GM21381 (cell line): ENCODE results near the gene FAM217B.
A peak's percentile ranks its signal among the peaks of the same experiment; 100 is the strongest.

Experiments used
- ATAC-seq: cut with Tn5 transposase; IDR thresholded peaks from one replicate; pipeline ENCODE4 v1.9.1; 2021; ENCODE audit warnings: mild to moderate bottlenecking, moderate library complexity; ENCODE audit not compliant: unreplicated experiment

Gene FAM217B

GRCh38 chr20:59940129-59940955 is at the start of gene FAM217B, which contains the start of gene PPP1R3D:
Gene FAM217B (plus strand): TSS chr20:59940389. CDS start chr20:59943944, 3,555 bp downstream.
Gene PPP1R3D (minus strand): TSS chr20:59940305. CDS start chr20:59939931, 374 bp downstream.
- ATAC-seq = peak; percentile 90

DNA sequence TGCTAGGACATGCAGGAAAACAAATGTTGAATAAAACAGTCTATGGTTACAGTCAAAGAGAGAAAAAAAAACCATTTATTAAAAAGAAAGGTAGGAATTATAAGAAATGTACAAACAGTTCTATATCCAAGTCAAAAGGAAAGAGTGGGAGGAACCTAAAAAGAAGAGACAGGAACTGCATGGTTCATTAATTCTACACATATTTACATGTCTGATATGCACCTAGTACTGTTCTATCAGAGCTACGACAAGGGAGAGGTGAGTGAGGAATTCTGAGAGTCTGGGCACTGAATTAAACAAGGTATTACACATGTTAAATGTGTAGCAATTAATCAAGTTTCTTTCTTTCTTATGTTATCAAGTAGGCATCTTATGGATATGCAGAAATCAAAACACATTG is 48.6 kb upstream of the FAM217B start:
- ATAC-seq = no peak

DNA sequence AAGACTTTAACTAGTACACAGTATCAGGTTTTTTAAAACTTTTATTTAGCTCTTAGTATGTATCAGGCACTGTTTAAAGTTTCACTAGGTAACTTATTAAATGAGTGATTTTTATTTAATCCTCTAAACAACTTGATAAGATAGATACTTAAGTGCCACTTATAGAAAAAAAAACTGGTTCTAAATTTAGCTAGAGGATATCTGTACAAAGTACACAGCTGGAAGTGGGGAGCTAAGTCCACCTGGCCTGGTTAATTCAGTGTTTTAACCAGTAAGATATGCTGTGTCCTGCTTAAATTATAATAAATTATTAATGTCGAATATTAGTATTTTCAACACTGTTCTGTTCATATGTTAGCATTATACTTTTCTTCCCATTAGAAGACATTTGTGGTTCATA is 44.3 kb upstream of the FAM217B start:
- ATAC-seq = no peak

- ATAC-seq = no peak
These were observed 37.7 kb upstream of the FAM217B start for GRCh38 chr20:59902470-59902869.

- ATAC-seq = no peak
These were observed 36.6 kb upstream of the FAM217B start for GRCh38 chr20:59903621-59904020.

DNA sequence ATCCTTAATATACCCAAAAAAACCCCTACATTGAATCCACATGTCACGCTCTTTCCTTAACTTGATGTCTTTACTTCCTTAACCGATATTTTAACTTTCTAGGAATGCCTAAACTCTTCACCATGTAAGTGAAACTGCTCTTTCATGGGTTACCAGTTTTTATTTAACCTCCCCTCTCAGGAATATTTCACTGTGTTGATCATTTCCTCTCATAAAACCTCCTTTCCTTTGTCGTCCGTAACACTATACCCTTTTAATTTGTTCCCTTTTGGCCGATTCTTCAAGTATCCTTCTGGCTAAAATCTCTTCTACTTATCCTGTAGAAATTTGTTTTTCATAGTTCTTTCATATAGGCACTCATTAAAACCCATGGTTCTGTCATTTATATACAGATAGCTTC is 31.3 kb upstream of the FAM217B start:
- no peak for ATAC-seq

GRCh38 chr20:59911041-59911440 is 29.1 kb upstream of the FAM217B start:
- ATAC-seq = no peak

DNA sequence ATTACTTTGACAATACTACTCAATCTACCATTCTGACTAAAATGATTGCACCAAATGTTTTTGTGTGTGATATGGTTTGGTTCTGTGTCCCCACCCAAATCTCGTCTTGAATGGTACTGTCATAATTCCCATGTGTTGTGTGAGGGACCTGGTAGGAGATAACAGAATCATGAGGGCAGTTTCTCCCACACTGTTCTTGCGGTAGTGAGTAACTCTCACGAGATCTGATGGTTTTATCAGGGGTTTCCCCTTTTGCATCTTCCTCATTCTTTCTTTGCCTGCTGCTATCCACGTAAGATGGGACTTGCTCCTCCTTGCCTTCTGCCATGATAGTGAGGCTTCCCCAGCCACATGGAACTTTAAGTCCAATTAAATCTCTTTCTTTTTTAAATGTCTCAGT is 27.6 kb upstream of the FAM217B start:
- ATAC-seq = no peak

DNA sequence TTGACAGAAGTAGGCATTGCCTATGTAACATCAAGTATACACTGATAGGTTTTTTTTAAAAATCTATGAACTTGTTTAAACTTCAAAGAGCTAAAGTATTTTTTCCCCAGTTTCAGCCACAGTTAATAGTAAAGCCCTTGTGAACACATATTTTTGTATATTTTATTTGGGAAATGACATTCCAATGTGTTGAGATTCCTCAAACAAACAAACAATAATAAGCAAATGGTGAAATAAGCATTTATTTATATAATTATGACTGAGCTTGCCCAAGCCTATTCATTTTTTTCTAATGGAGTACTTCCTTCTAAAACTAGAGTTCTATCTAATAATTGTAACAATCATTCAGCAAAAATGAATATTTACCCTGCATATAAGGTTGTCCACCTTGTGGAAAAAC is 19.2 kb upstream of the FAM217B start:
- no peak for ATAC-seq

GRCh38 chr20:59923514-59923913 is 16.7 kb upstream of the FAM217B start:
- no peak for ATAC-seq

DNA sequence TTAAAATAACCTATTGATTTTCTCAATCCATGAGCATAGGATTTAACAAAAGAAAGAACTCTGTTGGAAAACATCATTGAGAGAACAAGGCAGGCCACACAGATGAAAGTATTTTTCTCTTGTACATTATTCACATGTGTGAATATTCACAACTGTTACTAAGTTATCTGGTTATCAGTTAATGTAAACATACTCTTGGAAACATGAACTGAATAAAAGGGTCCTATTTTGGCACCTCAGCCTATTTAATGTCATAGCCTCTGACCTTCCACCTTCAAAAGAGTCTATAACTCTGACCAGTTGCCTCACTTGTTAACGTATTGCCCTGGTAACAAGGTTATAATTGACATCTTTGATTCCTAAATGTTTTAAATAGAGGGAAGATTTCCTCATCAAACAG is 14.8 kb upstream of the FAM217B start:
- no peak for ATAC-seq

- no peak for ATAC-seq
These were observed 14.3 kb upstream of the FAM217B start for GRCh38 chr20:59925899-59926298.

GRCh38 chr20:59931511-59932312 is 8.5 kb upstream of the FAM217B start:
- no peak for ATAC-seq

GRCh38 chr20:59932616-59933295 is 7.4 kb upstream of the FAM217B start:
- ATAC-seq = no peak

GRCh38 chr20:59933296-59933848 is 6.8 kb upstream of the FAM217B start, which contains the start of gene SYCP2:
Gene SYCP2 (minus strand): TSS chr20:59933637. CDS start chr20:59922413, 11,224 bp downstream.
- ATAC-seq = peak; percentile 16

DNA sequence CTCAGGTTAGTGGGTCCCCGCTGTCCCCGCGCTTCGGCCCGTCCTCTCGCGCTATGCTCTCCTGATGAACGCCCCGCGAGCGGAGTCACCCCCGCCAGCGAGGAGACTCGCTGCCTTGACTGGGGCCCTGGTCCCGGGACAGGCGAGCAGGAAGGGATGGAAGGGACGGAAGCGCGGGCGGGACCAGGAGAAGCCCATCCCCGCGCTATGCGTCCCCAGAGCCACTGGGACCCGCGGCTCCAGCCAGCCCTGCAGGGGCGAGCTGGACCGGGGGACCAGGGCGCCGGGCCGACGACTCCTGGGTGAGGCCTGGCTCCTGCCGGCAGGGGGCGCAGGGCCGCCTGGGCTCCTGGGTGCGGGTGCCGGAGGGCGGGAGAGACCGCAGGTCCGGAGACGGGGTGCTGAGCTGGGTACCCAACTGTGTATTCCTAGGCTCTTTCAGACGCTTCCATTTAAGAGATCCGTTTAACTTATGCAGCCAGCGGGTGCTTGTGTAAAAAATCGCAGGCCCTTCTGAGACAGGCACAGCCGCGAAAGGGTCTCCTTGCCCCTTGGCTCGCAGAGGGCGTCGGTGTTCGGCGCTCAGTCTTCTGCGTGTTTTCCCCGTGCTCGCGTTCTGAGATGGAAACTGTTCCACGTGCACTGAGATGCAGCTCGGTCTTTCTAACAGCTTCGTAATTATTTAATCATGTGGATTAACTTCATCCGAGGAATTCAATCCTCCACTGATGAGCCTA is 6.2 kb upstream of the FAM217B start:
- ATAC-seq = peak; percentile 77

- no peak for ATAC-seq
These were observed 4.6 kb upstream of the FAM217B start for GRCh38 chr20:59935457-59936185.

GRCh38 chr20:59936409-59936808 is 3.8 kb upstream of the FAM217B start:
- ATAC-seq = no peak

- no peak for ATAC-seq
These were observed 3.0 kb upstream of the FAM217B start for GRCh38 chr20:59937150-59937549.

GRCh38 chr20:59938221-59938620 is 2.0 kb upstream of the FAM217B start:
- no peak for ATAC-seq
